ENCODE data around the gene FLT4.

DNA sequence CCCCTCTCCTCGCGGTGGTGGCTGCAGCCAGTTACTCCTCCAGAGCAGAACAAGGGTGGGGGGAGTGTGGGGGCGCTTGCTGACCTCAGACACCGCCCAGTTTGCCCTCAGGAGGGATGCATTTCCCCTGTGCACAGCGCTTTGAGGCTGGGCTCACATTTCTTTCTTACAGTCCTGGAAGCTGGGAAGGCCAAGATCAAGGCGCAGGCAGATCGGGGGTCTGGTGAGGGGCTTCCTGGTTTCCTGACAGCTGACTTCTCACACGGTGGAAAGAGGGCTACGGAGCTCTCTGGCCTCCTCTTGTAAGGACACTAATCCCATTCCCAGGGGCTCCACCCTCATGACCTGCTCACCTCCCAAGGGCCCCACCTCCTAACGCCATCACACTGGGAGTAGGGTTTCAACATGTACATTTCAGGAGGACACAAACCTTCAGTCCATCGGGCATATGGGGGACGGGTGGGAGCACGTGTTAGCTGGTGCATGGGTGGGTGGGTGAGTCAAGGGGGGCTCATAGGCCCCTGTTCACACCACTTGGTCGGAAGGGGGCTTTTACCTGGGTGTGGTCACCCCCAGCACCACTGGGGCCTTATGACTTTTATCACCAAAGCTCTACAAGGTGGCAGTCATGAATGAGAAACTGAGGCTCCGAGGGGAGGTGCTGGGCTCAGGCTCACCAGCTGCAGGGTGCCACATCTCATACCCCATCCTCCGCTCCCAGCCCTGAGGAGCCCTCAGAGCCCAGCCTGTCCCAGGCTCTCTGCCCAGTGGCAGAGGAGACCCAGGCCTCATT is 50.4 kb downstream of the FLT4 start:
- TF ChIP-seq POLR2A (IDR thresholded peaks at IDR 0.05; ENCODE audit: insufficient read depth in 1 of 2, low read depth in 2 of 2, low read length in 2 of 2) (no peak), PHB2 (IDR thresholded peaks at IDR 0.05; ENCODE audit: partially characterized antibody) (no peak), CEBPB (IDR thresholded peaks at IDR 0.05; ENCODE audit: borderline replicate concordance, low read depth, low read length) (no peak)
- TF ChIP-seq, protein P1, sequence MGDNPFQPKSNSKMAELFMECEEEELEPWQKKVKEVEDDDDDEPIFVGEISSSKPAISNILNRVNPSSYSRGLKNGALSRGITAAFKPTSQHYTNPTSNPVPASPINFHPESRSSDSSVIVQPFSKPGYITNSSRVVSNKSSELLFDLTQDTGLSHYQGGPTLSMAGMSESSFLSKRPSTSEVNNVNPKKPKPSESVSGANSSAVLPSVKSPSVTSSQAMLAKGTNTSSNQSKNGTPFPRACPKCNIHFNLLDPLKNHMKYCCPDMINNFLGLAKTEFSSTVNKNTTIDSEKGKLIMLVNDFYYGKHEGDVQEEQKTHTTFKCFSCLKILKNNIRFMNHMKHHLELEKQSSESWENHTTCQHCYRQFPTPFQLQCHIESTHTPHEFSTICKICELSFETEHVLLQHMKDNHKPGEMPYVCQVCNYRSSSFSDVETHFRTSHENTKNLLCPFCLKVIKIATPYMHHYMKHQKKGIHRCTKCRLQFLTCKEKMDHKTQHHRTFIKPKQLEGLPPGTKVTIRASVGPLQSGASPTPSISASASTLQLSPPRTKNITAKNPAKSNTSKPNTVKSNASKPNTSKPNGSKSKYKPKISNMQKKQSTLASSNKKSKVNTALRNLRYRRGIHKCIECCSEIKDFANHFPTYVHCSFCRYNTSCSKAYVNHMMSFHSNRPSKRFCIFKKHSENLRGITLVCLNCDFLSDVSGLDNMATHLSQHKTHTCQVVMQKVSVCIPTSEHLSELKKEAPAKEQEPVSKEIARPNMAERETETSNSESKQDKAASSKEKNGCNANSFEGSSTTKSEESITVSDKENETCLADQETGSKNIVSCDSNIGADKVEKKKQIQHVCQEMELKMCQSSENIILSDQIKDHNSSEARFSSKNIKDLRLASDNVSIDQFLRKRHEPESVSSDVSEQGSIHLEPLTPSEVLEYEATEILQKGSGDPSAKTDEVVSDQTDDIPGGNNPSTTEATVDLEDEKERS (CRISPR knock-in tag; IDR thresholded peaks at IDR 0.05): no peak
